Stomach (tissue), 4 donors: ENCODE results near the gene CNTROB.

Experiments
- CTCF ChIP-seq, 7 experiments: fragments of 450-650 bp in 4 of 7; fragments of 200-600 bp in 3 of 7; sonication (generic) in 3 of 7; IDR thresholded peaks; one replicate each; pipeline ENCODE4 v1.5.1; 2016 to 2019; ENCODE audit warnings: antibody characterized with exemption in 7 of 7, control low read depth in 2 of 7, mild to moderate bottlenecking in 1 of 7
- POLR2A ChIP-seq, 4 donors: fragments of 450-650 bp; IDR thresholded peaks; one replicate each; pipeline ENCODE4 v1.6.1; 2016; ENCODE audit warnings: antibody characterized with exemption in 4 of 4, control low read depth in 2 of 4, mild to moderate bottlenecking in 1 of 4, moderate library complexity in 1 of 4
- POLR2AphosphoS5 ChIP-seq, 3 donors: sonication (generic); formaldehyde crosslinking; IDR thresholded peaks; one replicate each; pipeline ENCODE4 v1.6.1; 2016; ENCODE audit warnings: antibody characterized with exemption in 3 of 3

GRCh38 chr17:7995724-7996123, 63.7 kb downstream of the CNTROB start:
- TF ChIP-seq CTCF (IDR thresholded peaks at IDR 0.05) = no peak
- TF ChIP-seq POLR2A (IDR thresholded peaks at IDR 0.05) = no peak
- TF ChIP-seq POLR2AphosphoS5 (IDR thresholded peaks at IDR 0.05) = no peak
